Measurements from ENCODE around the gene CFAP251.

CFAP251 gene

DNA sequence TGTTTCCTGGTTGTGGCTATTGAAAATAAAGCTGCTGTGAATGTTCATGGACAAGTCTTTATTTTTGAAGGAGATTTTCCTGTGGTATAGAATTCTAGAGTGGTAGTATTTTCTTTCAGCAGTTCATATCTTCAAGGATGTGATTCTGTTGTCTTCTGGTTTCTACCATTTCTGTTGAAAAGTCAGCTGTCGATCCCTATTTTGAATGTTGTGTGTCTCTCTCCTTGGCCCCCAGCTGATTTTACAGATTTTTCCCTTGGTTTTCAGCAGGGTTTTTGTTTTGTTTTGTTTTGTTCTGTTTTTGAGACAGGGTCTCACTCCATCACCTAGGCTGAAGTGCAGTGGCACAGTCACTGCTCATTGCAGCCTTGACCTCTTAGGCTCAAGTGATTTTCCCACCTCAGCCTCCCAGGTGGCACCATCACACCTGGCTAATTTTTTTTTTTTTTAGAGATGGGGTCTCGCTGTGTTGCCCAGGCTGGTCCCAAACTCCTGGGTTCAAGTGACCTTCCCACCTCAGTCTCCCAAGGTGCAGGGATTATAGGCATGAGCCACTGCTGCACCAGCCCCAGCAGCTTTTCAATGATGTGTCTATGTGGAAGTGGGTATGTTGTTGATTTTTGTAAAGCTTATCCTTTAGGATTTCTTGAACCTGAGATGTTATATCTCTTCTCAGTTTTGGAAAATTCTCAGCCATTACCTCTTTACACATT, 28.1 kb downstream of the CFAP251 start:
- H3K4me3 ChIP-seq (ENCODE audit: low read depth, low read length) = no peak overlapping the region
- TF ChIP-seq, protein P1, sequence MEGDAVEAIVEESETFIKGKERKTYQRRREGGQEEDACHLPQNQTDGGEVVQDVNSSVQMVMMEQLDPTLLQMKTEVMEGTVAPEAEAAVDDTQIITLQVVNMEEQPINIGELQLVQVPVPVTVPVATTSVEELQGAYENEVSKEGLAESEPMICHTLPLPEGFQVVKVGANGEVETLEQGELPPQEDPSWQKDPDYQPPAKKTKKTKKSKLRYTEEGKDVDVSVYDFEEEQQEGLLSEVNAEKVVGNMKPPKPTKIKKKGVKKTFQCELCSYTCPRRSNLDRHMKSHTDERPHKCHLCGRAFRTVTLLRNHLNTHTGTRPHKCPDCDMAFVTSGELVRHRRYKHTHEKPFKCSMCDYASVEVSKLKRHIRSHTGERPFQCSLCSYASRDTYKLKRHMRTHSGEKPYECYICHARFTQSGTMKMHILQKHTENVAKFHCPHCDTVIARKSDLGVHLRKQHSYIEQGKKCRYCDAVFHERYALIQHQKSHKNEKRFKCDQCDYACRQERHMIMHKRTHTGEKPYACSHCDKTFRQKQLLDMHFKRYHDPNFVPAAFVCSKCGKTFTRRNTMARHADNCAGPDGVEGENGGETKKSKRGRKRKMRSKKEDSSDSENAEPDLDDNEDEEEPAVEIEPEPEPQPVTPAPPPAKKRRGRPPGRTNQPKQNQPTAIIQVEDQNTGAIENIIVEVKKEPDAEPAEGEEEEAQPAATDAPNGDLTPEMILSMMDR (IDR thresholded peaks at IDR 0.05; ENCODE audit: insufficient read depth, low read length, missing control alignments) = no peak
- ChIA-PET CTCF (interaction anchor here (1.0 kb wide), 1 partner anchor 12 kb away, joined by 3 read pairs; no protein-coding TSS in a partner anchor), POLR2A (no interaction called here)
- no peak for DNase-seq (ENCODE audit: low read depth, low spot score)

DNA sequence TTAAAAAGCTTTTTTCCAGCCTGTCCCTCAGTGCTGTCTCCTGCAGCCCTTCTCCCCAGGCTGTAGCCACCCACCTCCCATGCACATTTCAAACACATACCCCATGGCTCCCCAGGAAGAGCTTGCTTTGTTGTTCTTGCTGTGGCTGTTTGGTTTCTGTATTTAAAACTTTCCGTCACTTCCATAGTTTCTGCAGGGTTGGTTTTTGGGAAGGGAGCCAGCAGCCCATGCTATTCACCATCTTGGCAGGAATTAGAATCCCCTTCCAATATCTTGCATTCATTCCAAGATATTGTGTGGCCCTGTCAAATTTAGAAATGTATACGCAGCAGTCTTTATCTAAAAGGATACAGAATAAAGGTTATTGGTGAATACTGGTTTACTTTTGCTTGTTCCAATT, 29.6 kb downstream of the CFAP251 start:
- H3K4me3 ChIP-seq (ENCODE audit: low read depth, low read length) = no peak overlapping the region
- CTCF ChIA-PET = interaction anchor here (0.9 to 1.7 kb wide), 6 partner anchors 14 to 175 kb away, joined by 3 read pairs; no protein-coding TSS in a partner anchor
- TF ChIP-seq, protein P1 (IDR thresholded peaks at IDR 0.05; ENCODE audit: insufficient read depth, low read length, missing control alignments) = no peak
- no peak for DNase-seq (ENCODE audit: low read depth, low spot score)
- POLR2A ChIA-PET = no interaction called here

DNA sequence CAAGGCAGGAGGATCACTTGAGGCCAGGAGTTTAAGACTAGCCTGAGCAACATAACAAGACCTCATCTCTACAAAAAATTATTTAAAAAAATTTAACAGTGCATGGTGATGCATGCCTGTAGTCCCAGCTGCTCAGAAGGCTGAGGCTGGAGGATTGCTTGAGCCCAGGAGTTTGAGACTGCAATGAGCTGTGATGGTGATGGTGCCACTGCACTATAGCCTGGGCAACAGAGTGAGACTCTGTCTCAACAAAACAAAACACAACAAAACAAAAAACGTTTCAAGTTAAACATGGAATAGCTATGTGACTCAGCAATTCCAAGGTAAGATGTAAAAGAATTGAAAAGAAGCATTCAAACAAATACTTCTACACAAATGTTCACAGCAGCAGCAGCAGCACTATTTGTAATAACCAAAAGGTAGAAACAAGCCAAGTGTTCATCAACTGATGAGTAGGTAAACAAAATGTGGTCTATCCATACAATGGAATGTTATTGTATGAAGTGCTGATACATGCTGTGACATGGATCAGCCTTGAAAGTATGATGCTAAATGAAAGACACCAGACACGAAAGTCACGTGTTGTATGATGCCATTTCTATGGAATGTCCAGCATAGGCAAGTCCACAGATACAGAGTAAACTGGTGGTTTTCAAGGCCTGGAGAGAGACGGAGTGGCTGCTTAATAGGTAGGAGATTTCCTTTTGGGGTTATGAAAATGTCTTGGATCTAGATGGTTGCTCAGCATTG, 31.4 kb downstream of the CFAP251 start:
- TF ChIP-seq, protein P1 (IDR thresholded peaks at IDR 0.05; ENCODE audit: insufficient read depth, low read length, missing control alignments) = no peak
- CTCF ChIA-PET = interaction anchor here (0.9 to 1.7 kb wide), 3 partner anchors 9 to 138 kb away, joined by 3 read pairs; no protein-coding TSS in a partner anchor
- peak; percentile 90 for DNase-seq (ENCODE audit: low read depth, low spot score)
- POLR2A ChIA-PET = no interaction called here
- H3K4me3 ChIP-seq (ENCODE audit: low read depth, low read length) = no peak overlapping the region

DNA sequence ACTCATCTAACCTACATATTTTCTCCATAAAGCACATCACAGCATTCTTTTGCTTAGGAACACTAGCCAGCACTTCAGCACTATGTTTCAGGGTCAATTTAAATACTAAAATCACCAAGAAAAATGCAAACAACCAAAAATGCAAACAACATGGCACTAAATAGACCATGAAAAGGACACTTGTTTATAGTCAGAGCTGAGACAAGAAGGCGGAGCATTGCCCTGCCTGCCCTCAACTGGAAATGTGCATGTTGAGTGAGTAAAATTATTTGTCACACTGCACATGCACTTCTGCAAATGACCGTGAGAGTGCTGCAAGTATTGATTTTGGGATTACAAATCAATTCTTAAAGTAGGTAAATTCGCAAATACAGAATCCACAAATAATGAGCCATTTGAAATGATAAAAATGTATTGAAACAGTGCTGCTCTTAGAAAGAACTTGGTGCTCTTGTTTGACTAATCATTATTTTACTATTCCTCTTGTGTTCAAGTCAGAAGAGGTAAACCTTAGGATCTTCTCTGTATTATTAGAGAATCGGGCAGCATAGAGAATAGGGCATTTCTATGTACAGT, 34.8 kb downstream of the CFAP251 start:
- DNase-seq (ENCODE audit: low read depth, low spot score) = no peak
- no peak overlapping the region for H3K4me3 ChIP-seq (ENCODE audit: low read depth, low read length)
- ChIA-PET CTCF (interaction anchor here (0.8 to 1.9 kb wide), 2 partner anchors 16 to 19 kb away, joined by 3 to 7 read pairs; no protein-coding TSS in a partner anchor), POLR2A (no interaction called here)
- TF ChIP-seq, protein P1 (IDR thresholded peaks at IDR 0.05; ENCODE audit: insufficient read depth, low read length, missing control alignments) = no peak

DNA sequence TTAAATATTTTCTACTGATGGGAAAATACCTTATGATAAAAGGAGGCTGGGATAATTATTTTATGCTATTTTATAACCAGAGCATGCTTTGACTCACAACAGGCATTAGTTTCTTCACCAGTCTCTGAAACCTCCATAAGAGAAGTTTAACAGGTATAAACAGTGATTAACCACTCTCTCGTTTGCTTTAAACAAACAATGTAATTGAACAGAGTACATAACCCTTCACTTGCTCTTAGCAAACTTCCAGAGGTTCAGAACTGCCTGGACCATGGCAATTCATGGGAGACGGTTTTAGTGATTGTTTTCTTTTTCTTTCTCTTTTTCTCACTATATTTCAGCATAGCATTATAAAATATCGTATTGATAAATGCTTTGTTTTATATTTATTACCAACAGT, 35.3 kb downstream of the CFAP251 start:
- H3K4me3 ChIP-seq (ENCODE audit: low read depth, low read length) = no peak overlapping the region
- TF ChIP-seq, protein P1 (IDR thresholded peaks at IDR 0.05; ENCODE audit: insufficient read depth, low read length, missing control alignments) = no peak
- CTCF ChIA-PET = no interaction called here
- POLR2A ChIA-PET = no interaction called here
- DNase-seq (ENCODE audit: low read depth, low spot score) = no peak
